Smooth muscle cell (in vitro differentiated cells): ENCODE results near the gene PTPRD. TPM values are rescaled to one million over a fixed set of nuclear protein-coding genes. Genes with fewer than 3 reads are reported as not detected.

ENCODE experiments used
- DNase-seq: peaks from one replicate; lab custom pipeline; 2025; ENCODE audit not compliant: unreplicated experiment; lab: John Stamatoyannopoulos, UW
- H2AFZ ChIP-seq: fragments of 200-600 bp; sonication (generic); 2 replicates; pipeline ENCODE4 v1.6.0; 2016; ENCODE audit warnings: antibody characterized with exemption, low read depth, mild to moderate bottlenecking
- H3F3A ChIP-seq: fragments of 200-600 bp; sonication (generic); 2 replicates; pipeline ENCODE4 v1.6.0; 2017; ENCODE audit warnings: antibody characterized with exemption, low read depth
- H3K27ac ChIP-seq: fragments of 200-600 bp; sonication (generic); 2 replicates; pipeline ENCODE4 v1.5.1; 2016; ENCODE audit warnings: low read depth, mild to moderate bottlenecking
- H3K27me3 ChIP-seq: fragments of 200-600 bp; sonication (generic); 2 replicates; pipeline ENCODE4 v1.6.1; 2016; ENCODE audit warnings: low read depth, mild to moderate bottlenecking
- H3K36me3 ChIP-seq: fragments of 200-600 bp; sonication (generic); 2 replicates; pipeline ENCODE4 v1.5.1; 2016; ENCODE audit warnings: low read depth
- H3K4me1 ChIP-seq: fragments of 200-600 bp; sonication (generic); 2 replicates; pipeline ENCODE4 v1.5.1; 2016; ENCODE audit warnings: low read depth
- H3K4me2 ChIP-seq: fragments of 200-600 bp; sonication (generic); 2 replicates; pipeline ENCODE4 v1.6.0; 2016; ENCODE audit warnings: mild to moderate bottlenecking
- H3K4me3 ChIP-seq: fragments of 200-600 bp; sonication (generic); 2 replicates; pipeline ENCODE4 v1.5.1; 2016; ENCODE audit warnings: mild to moderate bottlenecking
- H3K79me2 ChIP-seq: fragments of 200-600 bp; sonication (generic); 2 replicates; pipeline ENCODE4 v1.6.0; 2016; ENCODE audit warnings: low read depth, mild to moderate bottlenecking
- H3K9ac ChIP-seq: fragments of 200-600 bp; sonication (generic); 2 replicates; pipeline ENCODE4 v1.6.0; 2016; ENCODE audit warnings: low read depth
- H3K9me3 ChIP-seq: fragments of 200-600 bp; sonication (generic); replicated peaks from 2 replicates; pipeline ENCODE4 v1.5.1; 2016; ENCODE audit warnings: low read depth
- H4K20me1 ChIP-seq: fragments of 200-600 bp; sonication (generic); 2 replicates; pipeline ENCODE4 v1.6.0; 2016; ENCODE audit warnings: low read depth
- WGBS: methylation state at CpG from one replicate; pipeline ENCODE4 v1.1.7; 2016; ENCODE audit warnings: low lambda C conversion rate; 5-methylcytosine and 5-hydroxymethylcytosine counted together
- polyA plus RNA-seq: library from polyadenylated mRNA; unstranded; fragments of >200 nt; fragmentation: Nextera tagmentation; extraction: Ambion mirVana; gene quantifications from 2 replicates; pipeline ENCODE4 v1.2.1, GENCODE V29; 2016
- total RNA-seq: library from RNA; depleted of rRNA; stranded (reverse); fragments of >200 nt; gene quantifications from 2 replicates; pipeline ENCODE4 v1.2.3, GENCODE V29; 2014
- TF ChIP-seq, protein P1 (sequence below): fragments of 200-600 bp; sonication (generic); IDR thresholded peaks from 2 replicates; pipeline ENCODE4 v1.5.1; 2017; ENCODE audit warnings: borderline replicate concordance, mild to moderate bottlenecking, antibody characterized with exemption; ENCODE audit not compliant: insufficient read depth, poor library complexity, severe bottlenecking

The PTPRD gene
- total and polyA plus RNA-seq, 2 experiments from 2014 or later: 6.5 to 61.0 TPM

DNA sequence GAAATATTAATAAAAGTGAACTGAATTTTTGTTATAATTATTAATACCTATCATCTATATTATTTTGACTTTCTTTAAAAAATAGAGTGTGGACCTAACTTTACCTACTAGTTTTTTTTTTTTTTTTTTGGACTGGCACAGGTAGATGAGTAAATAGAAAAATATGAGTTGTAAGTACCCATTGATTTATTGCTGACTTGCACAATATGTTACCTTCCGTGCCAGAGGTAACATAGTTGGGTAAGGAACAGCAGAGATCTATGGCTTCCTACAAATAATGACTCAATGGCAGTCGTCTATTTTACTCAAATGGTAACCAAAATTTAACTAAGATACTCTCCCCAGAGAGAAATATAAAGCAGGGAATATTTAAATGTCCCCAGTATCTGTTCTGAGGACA is 1212.8 kb downstream of the PTPRD start:
- no peaks in the 10 kb centered on the region for H3K27me3 ChIP-seq
- DNase-seq: no peak
- no peak overlapping the region for H3K4me3 ChIP-seq
- H3K79me2 ChIP-seq: no peaks in the 10 kb centered on the region
- no peaks in the 10 kb centered on the region for H3F3A ChIP-seq
- H3K9me3 ChIP-seq: no peaks in the 10 kb centered on the region
- no peaks in the 10 kb centered on the region for H3K4me1 ChIP-seq
- no peak overlapping the region for H2AFZ ChIP-seq
- TF ChIP-seq, protein P1, sequence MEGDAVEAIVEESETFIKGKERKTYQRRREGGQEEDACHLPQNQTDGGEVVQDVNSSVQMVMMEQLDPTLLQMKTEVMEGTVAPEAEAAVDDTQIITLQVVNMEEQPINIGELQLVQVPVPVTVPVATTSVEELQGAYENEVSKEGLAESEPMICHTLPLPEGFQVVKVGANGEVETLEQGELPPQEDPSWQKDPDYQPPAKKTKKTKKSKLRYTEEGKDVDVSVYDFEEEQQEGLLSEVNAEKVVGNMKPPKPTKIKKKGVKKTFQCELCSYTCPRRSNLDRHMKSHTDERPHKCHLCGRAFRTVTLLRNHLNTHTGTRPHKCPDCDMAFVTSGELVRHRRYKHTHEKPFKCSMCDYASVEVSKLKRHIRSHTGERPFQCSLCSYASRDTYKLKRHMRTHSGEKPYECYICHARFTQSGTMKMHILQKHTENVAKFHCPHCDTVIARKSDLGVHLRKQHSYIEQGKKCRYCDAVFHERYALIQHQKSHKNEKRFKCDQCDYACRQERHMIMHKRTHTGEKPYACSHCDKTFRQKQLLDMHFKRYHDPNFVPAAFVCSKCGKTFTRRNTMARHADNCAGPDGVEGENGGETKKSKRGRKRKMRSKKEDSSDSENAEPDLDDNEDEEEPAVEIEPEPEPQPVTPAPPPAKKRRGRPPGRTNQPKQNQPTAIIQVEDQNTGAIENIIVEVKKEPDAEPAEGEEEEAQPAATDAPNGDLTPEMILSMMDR: no peak
- no peaks in the 10 kb centered on the region for H4K20me1 ChIP-seq
- WGBS: 82% methylated on average over 2 of the region's 2 CpGs
- H3K9ac ChIP-seq: no peak overlapping the region
- H3K36me3 ChIP-seq: no peaks in the 10 kb centered on the region
- H3K4me2 ChIP-seq: no peak overlapping the region
- no peak overlapping the region for H3K27ac ChIP-seq

DNA sequence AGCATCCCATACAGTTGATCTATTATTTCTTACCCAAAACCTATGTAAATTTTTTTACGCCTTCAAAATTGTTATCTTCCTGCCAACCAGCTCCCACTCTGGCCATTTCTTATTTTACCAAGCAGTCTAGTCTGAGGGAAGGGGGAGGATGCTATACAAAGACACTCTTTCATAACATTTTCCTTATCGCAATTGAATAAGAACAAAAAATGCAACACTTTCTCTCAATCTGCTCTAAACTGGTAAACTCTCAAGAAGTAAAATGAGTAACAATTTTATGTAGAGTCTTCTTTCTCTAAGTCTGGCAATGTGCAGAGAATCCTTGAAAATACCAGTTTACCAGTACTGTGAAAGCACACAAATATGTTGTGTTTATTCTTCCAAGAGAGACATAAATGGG is 1216.3 kb downstream of the PTPRD start:
- Histone ChIP-seq H3K79me2 (no peaks in the 10 kb centered on the region), H3F3A (no peaks in the 10 kb centered on the region), H3K4me1 (no peaks in the 10 kb centered on the region), H3K9me3 (no peaks in the 10 kb centered on the region), H3K4me2 (no peak overlapping the region), H3K4me3 (no peak overlapping the region), H4K20me1 (no peaks in the 10 kb centered on the region), H3K27ac (no peak overlapping the region), H2AFZ (no peak overlapping the region), H3K27me3 (no peaks in the 10 kb centered on the region), H3K36me3 (no peaks in the 10 kb centered on the region), H3K9ac (no peak overlapping the region)
- TF ChIP-seq, protein P1: no peak
- DNase-seq: no peak
- WGBS: 92% methylated on average over 2 of the region's 2 CpGs

DNA sequence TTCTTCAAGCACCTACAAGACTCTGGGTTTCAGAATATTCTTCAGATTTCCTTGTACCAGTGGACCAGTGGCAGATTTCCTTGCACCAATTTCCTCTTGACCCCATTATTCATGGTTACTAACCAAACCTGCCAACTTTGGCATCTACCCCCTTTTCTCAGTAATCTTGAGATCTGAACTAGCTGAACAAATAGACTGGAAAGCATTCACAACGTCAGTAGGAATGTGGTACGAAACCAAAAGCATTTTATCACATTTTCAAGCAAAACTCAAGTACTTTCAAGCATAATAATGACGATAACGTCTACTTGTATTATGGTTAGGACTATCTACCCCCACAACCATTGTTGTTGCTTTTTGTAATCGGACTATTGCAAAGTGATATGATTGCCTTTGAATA is 1217.3 kb downstream of the PTPRD start:
- no peaks in the 10 kb centered on the region for H4K20me1 ChIP-seq

DNA sequence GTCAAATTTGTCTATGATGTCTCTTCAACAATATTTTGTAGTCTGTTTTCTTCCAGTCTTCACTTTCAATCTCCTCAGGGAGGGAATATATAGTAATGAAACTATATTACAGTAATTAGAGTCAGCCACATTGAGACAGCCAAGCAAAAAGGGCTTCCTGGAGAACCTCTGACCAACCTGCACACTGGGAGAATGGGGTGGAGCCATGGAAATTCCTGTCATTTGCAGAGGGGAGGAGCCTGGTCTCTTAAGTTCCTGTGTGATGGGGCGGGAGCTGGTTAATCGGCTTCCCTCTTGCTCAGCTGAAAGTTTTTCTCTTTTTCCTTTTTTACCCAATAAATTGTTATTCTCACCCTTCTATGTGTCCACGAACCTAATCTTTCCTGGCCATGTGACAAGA is 1220.0 kb downstream of the PTPRD start:
- Histone ChIP-seq H3K4me1 (no peaks in the 10 kb centered on the region), H3K27me3 (no peaks in the 10 kb centered on the region), H3K9ac (no peak overlapping the region), H3K36me3 (no peaks in the 10 kb centered on the region), H4K20me1 (no peaks in the 10 kb centered on the region), H3K79me2 (no peaks in the 10 kb centered on the region), H3K9me3 (no peaks in the 10 kb centered on the region), H3K27ac (no peak overlapping the region), H3K4me2 (no peak overlapping the region), H3F3A (no peaks in the 10 kb centered on the region), H2AFZ (no peak overlapping the region), H3K4me3 (no peak overlapping the region)
- no peak for DNase-seq
- TF ChIP-seq, protein P1: no peak
- 92% methylated on average over 3 of the region's 3 CpGs for WGBS

More for the DNA sequence above, 1217.3 kb downstream of the PTPRD start:
- Histone ChIP-seq H3K4me1 (no peaks in the 10 kb centered on the region), H3K27me3 (no peaks in the 10 kb centered on the region), H3K79me2 (no peaks in the 10 kb centered on the region), H2AFZ (no peak overlapping the region), H3K9me3 (no peaks in the 10 kb centered on the region), H3K9ac (no peak overlapping the region), H3K27ac (no peak overlapping the region), H3F3A (no peaks in the 10 kb centered on the region), H3K4me2 (no peak overlapping the region), H3K4me3 (no peak overlapping the region), H3K36me3 (no peaks in the 10 kb centered on the region)
- TF ChIP-seq, protein P1: no peak
- WGBS: 91% methylated on average over 5 of the region's 5 CpGs
- DNase-seq: no peak
